Type B pancreatic cell (in vitro differentiated cells): ENCODE data around the gene APBB2. TPM values are rescaled to one million over a fixed set of nuclear protein-coding genes. Genes with fewer than 3 reads are reported as not detected.

Experiments
- DNase-seq: peaks from one replicate; pipeline ENCODE4 v3.0.0; 2021; ENCODE audit warnings: mixed read lengths; ENCODE audit not compliant: unreplicated experiment; ENCODE audit errors: extremely low spot score
- H3K27ac Mint-ChIP-seq: 2 replicates; pipeline ENCODE4 v1.8.0; 2021; ENCODE audit warnings: mild to moderate bottlenecking, mixed read lengths
- H3K27me3 Mint-ChIP-seq: 2 replicates; pipeline ENCODE4 v1.8.0; 2021; ENCODE audit warnings: mixed read lengths
- H3K36me3 Mint-ChIP-seq: 2 replicates; pipeline ENCODE4 v1.8.0; 2021; ENCODE audit warnings: mixed read lengths
- H3K4me1 Mint-ChIP-seq: one replicate; pipeline ENCODE4 v1.8.0; 2021; ENCODE audit warnings: mixed read lengths; ENCODE audit not compliant: unreplicated experiment
- H3K4me3 Mint-ChIP-seq: 2 replicates; pipeline ENCODE4 v1.8.0; 2021; ENCODE audit warnings: mild to moderate bottlenecking, mixed read lengths
- H3K9me3 Mint-ChIP-seq: 2 replicates; pipeline ENCODE4 v1.8.0; 2021; ENCODE audit warnings: mixed read lengths
- CTCF ChIP-seq: fragments of 200-600 bp; sonication (generic); conservative IDR thresholded peaks from 2 replicates; pipeline ENCODE4 v1.5.0; 2021; ENCODE audit warnings: antibody characterized with exemption, mild to moderate bottlenecking
- total RNA-seq: library from RNA; stranded (reverse); gene quantifications from 2 replicates; pipeline ENCODE4 v1.2.1, GENCODE V29; 2021; ENCODE audit warnings: low replicate concordance

Gene APBB2
- total RNA-seq, 1 donor from 2014 or later: 33.3 TPM

- Mint-ChIP-seq H3K36me3 (peaks cover 4% of the 10 kb centered on the region), H3K4me1 (peaks cover 28% of the 10 kb centered on the region), H3K9me3 (peaks cover 6% of the 10 kb centered on the region), H3K27ac (peak overlapping the region; percentile 5), H3K27me3 (no peaks in the 10 kb centered on the region), H3K4me3 (no peak overlapping the region)
- no peak for TF ChIP-seq CTCF
- no peak for DNase-seq
Measured at GRCh38 chr4:41122309-41122708, 92.0 kb downstream of the APBB2 start.

GRCh38 chr4:41121906-41122305 lies 92.4 kb downstream of the APBB2 start:
- H3K4me3 Mint-ChIP-seq: no peak overlapping the region
- H3K36me3 Mint-ChIP-seq: peaks cover 4% of the 10 kb centered on the region
- peaks cover 7% of the 10 kb centered on the region for H3K9me3 Mint-ChIP-seq
- no peak overlapping the region for H3K27ac Mint-ChIP-seq
- DNase-seq: no peak
- peaks cover 28% of the 10 kb centered on the region for H3K4me1 Mint-ChIP-seq
- no peaks in the 10 kb centered on the region for H3K27me3 Mint-ChIP-seq
- TF ChIP-seq CTCF: no peak

- no peak for TF ChIP-seq CTCF
- Mint-ChIP-seq H3K27me3 (no peaks in the 10 kb centered on the region), H3K9me3 (peaks cover 13% of the 10 kb centered on the region), H3K36me3 (peaks cover 9% of the 10 kb centered on the region), H3K27ac (no peak overlapping the region), H3K4me1 (peaks cover 28% of the 10 kb centered on the region), H3K4me3 (peak overlapping the region; percentile 44)
- DNase-seq: no peak
Measured at GRCh38 chr4:41120297-41121217, 93.8 kb downstream of the APBB2 start.

- TF ChIP-seq CTCF: no peak
- no peak for DNase-seq
- Mint-ChIP-seq H3K36me3 (peaks cover 13% of the 10 kb centered on the region), H3K4me1 (peaks cover 27% of the 10 kb centered on the region), H3K4me3 (peak overlapping the region; percentile 44), H3K27me3 (no peaks in the 10 kb centered on the region), H3K9me3 (peaks cover 17% of the 10 kb centered on the region), H3K27ac (no peak overlapping the region)
Measured at GRCh38 chr4:41119867-41120295, 94.5 kb downstream of the APBB2 start.

GRCh38 chr4:41111791-41112190 lies 102.6 kb downstream of the APBB2 start:
- Mint-ChIP-seq H3K4me3 (no peak overlapping the region), H3K27me3 (no peaks in the 10 kb centered on the region), H3K9me3 (peaks cover 9% of the 10 kb centered on the region), H3K36me3 (peaks cover 10% of the 10 kb centered on the region), H3K4me1 (no peaks in the 10 kb centered on the region), H3K27ac (no peak overlapping the region)
- no peak for TF ChIP-seq CTCF
- DNase-seq: no peak
